Tibial nerve (tissue), 4 donors: ENCODE data around the gene ZNF382.

Source experiments
- EP300 ChIP-seq, 2 donors: sonication (generic); formaldehyde crosslinking; IDR thresholded peaks; one replicate each; pipeline ENCODE4 v1.6.1; 2017; ENCODE audit warnings: antibody characterized with exemption in 2 of 2, mild to moderate bottlenecking in 1 of 2
- POLR2A ChIP-seq, 2 donors: fragments of 450-650 bp; IDR thresholded peaks; one replicate each; pipeline ENCODE4 v1.6.1; 2017; ENCODE audit warnings: antibody characterized with exemption in 2 of 2, mild to moderate bottlenecking in 2 of 2, moderate library complexity in 2 of 2
- TF ChIP-seq, protein P1 (sequence below), 5 experiments: fragments of 200-600 bp in 3 of 5; fragments of 450-650 bp in 2 of 5; sonication (generic) in 3 of 5; IDR thresholded peaks; one replicate each; pipeline ENCODE4 v1.5.1; 2016 to 2019; ENCODE audit warnings: antibody characterized with exemption in 5 of 5, mild to moderate bottlenecking in 3 of 5, moderate library complexity in 2 of 5

DNA sequence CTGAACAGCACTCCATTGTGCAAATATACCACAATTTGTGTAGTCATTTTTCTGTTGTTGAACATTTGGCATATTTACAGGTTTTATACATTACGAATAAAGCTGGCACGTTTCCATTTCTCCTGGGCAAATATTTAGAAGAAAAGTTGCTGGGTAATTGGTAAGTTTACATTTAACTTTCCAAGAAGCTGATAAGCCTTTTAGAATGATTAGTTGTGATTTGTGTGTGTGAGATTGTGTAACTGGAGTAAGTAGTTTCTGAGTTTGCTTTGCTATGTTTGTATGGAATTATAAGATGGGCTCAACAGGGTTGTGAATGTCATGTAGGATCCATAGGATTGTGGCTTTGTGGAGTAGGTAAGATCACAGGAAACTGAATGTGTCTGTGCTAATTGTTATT is 30.4 kb upstream of the ZNF382 start:
- TF ChIP-seq EP300 (IDR thresholded peaks at IDR 0.05) (no peak), POLR2A (IDR thresholded peaks at IDR 0.05) (no peak)
- TF ChIP-seq, protein P1, sequence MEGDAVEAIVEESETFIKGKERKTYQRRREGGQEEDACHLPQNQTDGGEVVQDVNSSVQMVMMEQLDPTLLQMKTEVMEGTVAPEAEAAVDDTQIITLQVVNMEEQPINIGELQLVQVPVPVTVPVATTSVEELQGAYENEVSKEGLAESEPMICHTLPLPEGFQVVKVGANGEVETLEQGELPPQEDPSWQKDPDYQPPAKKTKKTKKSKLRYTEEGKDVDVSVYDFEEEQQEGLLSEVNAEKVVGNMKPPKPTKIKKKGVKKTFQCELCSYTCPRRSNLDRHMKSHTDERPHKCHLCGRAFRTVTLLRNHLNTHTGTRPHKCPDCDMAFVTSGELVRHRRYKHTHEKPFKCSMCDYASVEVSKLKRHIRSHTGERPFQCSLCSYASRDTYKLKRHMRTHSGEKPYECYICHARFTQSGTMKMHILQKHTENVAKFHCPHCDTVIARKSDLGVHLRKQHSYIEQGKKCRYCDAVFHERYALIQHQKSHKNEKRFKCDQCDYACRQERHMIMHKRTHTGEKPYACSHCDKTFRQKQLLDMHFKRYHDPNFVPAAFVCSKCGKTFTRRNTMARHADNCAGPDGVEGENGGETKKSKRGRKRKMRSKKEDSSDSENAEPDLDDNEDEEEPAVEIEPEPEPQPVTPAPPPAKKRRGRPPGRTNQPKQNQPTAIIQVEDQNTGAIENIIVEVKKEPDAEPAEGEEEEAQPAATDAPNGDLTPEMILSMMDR (IDR thresholded peaks at IDR 0.05), result no peak
